ENCODE measurements around the gene ZC3H12D.
A peak's percentile ranks its signal among the peaks of the same experiment; 100 is the strongest.

ZC3H12D gene

DNA sequence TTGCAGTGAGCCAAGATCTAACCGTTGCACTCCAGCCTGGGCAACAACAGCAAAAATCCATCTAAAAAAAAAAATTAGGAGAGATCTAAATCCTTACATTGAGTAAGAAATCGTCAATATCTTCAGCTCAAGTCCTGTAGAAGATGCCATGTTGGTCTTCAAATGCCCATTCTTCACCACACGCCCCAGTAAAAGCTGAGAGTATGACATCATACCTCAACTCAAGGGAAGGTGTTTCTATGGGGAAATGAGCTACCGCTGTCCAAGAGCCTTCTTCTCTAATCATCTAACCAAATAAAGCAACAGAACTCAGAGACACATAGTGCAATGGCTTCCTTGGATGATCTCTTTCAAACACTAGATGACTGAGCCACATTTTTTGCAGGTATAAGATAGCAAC lies 2.5 kb upstream of the ZC3H12D start:
- Histone ChIP-seq H3K9me3 (ENCODE audit: control insufficient read depth in 2 of 2, low read length in 2 of 2) (no peaks in the 10 kb centered on the region), H3K9ac (ENCODE audit: low read depth in 1 of 2, low read length in 2 of 2) (no peak overlapping the region), H3K4me1 (ENCODE audit: control insufficient read depth in 2 of 2, insufficient read depth in 2 of 2, low read length in 2 of 2) (peaks cover 20% of the 10 kb centered on the region in 2 donors), H3K4me3 (ENCODE audit: low read length in 2 of 2) (no peak overlapping the region), H3K27me3 (ENCODE audit: control insufficient read depth in 2 of 2, insufficient read depth in 2 of 2, low read length in 2 of 2) (no peaks in the 10 kb centered on the region), H3K27ac (ENCODE audit: low read depth in 2 of 2, low read length in 2 of 2) (no peak overlapping the region), H3K36me3 (ENCODE audit: control insufficient read depth in 2 of 2, insufficient read depth in 2 of 2, low read length in 2 of 2) (no peaks in the 10 kb centered on the region)

DNA sequence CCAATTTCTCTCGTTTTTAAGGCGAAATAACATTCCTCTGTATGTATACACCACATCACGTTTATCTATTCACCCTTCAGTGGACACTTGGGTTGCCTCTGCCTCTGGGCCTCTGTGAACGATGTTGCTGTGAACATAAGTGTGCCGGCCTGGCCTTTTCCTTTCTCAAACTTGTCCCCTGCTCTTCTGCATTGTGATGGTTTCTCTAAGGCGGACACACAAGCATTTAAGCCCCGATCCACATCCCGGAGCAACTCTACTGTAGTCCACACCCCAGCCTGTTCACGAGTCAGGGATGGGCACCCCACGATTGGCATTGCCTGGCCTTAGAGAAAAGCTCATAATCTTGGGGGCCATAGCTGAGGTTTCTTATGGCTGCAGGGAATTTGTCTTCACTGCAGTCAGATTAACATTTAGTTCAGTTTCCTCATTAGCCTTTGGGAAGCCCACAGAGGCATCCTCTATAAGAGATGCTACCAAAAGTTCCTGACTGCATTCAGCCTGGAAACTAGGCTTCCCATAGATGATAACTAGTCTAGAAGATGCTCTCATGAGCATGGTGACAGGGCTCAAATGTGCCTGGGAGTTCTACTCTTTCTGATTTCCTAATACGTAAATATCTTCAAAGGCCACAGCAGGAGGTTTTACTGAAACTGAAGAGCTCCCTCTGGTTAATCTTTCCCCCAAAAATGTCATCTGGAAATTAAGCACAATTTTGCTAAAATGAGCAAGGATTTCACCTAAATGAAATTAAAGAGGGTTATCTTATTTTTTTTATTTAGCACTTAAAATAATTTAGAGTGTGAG lies 762 bp downstream of the ZC3H12D start:
- H3K4me3 ChIP-seq (ENCODE audit: low read length in 2 of 2), result peak overlapping the region; percentile 5 to 72
- peaks cover 20% of the 10 kb centered on the region in 2 donors for H3K4me1 ChIP-seq (ENCODE audit: control insufficient read depth in 2 of 2, insufficient read depth in 2 of 2, low read length in 2 of 2)
- peak overlapping the region; percentile 82 to 88 for H3K27ac ChIP-seq (ENCODE audit: low read depth in 2 of 2, low read length in 2 of 2)
- no peaks in the 10 kb centered on the region for H3K9me3 ChIP-seq (ENCODE audit: control insufficient read depth in 2 of 2, low read length in 2 of 2)
- H3K9ac ChIP-seq (ENCODE audit: low read depth in 1 of 2, low read length in 2 of 2), result peak overlapping the region; percentile 48 to 72
- no peaks in the 10 kb centered on the region for H3K27me3 ChIP-seq (ENCODE audit: control insufficient read depth in 2 of 2, insufficient read depth in 2 of 2, low read length in 2 of 2)
- H3K36me3 ChIP-seq (ENCODE audit: control insufficient read depth in 2 of 2, insufficient read depth in 2 of 2, low read length in 2 of 2), result no peaks in the 10 kb centered on the region

GRCh38 chr6:149483334-149483725 lies 1.5 kb downstream of the ZC3H12D start:
- Histone ChIP-seq H3K27ac (ENCODE audit: low read depth in 2 of 2, low read length in 2 of 2) (peak overlapping the region; percentile 82 to 88), H3K9ac (ENCODE audit: low read depth in 1 of 2, low read length in 2 of 2) (peak overlapping the region; percentile 29 to 72), H3K36me3 (ENCODE audit: control insufficient read depth in 2 of 2, insufficient read depth in 2 of 2, low read length in 2 of 2) (no peaks in the 10 kb centered on the region), H3K4me1 (ENCODE audit: control insufficient read depth in 2 of 2, insufficient read depth in 2 of 2, low read length in 2 of 2) (peaks cover 20% of the 10 kb centered on the region in 2 donors), H3K9me3 (ENCODE audit: control insufficient read depth in 2 of 2, low read length in 2 of 2) (no peaks in the 10 kb centered on the region), H3K4me3 (ENCODE audit: low read length in 2 of 2) (peak overlapping the region in 1 of 2 donors; percentile 72), H3K27me3 (ENCODE audit: control insufficient read depth in 2 of 2, insufficient read depth in 2 of 2, low read length in 2 of 2) (no peaks in the 10 kb centered on the region)

DNA sequence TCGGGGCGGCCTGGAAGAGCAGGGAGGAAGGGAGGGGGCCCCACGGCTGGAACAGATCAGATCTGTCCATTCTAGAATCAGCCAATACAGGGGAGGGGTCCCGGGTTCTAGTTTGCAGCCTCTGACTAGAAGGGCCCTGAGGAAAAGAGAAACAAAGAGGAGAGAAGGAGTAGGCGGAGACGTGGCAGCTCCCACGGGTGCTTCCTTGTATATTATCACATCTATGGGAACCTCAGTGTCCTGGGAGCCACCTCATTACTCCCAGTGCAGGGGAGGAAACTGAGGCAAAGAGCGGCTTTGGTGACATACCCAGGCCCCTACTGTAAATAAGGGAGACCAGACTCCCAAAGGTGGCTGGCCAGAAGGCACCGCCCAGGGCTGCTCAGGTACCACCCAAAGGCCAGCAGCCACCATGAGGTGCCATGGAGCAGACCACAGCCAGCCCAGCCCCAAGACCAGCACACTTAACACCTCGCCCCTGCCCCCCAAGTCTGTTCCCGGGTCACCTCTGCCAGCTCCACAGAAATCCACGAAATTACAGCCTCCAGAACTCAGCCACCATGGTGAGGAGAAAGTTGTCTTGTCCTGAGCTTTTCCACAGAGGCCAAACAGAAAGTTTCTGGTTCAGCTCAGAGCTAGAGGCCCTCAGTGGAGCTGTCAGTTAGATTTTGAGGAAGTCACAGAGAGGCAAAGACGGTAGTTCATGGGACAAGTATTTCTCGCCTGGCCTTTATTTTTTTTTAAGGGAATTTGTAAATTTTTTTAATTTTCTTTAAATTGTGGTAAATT lies 2.1 kb downstream of the ZC3H12D start:
- Histone ChIP-seq H3K27me3 (ENCODE audit: control insufficient read depth in 2 of 2, insufficient read depth in 2 of 2, low read length in 2 of 2) (no peaks in the 10 kb centered on the region), H3K9ac (ENCODE audit: low read depth in 1 of 2, low read length in 2 of 2) (peak overlapping the region; percentile 47 to 59), H3K4me3 (ENCODE audit: low read length in 2 of 2) (peak overlapping the region; percentile 33 to 72), H3K4me1 (ENCODE audit: control insufficient read depth in 2 of 2, insufficient read depth in 2 of 2, low read length in 2 of 2) (peaks cover 20% of the 10 kb centered on the region in 2 donors), H3K27ac (ENCODE audit: low read depth in 2 of 2, low read length in 2 of 2) (peak overlapping the region; percentile 82 to 88), H3K36me3 (ENCODE audit: control insufficient read depth in 2 of 2, insufficient read depth in 2 of 2, low read length in 2 of 2) (no peaks in the 10 kb centered on the region), H3K9me3 (ENCODE audit: control insufficient read depth in 2 of 2, low read length in 2 of 2) (no peaks in the 10 kb centered on the region)

DNA sequence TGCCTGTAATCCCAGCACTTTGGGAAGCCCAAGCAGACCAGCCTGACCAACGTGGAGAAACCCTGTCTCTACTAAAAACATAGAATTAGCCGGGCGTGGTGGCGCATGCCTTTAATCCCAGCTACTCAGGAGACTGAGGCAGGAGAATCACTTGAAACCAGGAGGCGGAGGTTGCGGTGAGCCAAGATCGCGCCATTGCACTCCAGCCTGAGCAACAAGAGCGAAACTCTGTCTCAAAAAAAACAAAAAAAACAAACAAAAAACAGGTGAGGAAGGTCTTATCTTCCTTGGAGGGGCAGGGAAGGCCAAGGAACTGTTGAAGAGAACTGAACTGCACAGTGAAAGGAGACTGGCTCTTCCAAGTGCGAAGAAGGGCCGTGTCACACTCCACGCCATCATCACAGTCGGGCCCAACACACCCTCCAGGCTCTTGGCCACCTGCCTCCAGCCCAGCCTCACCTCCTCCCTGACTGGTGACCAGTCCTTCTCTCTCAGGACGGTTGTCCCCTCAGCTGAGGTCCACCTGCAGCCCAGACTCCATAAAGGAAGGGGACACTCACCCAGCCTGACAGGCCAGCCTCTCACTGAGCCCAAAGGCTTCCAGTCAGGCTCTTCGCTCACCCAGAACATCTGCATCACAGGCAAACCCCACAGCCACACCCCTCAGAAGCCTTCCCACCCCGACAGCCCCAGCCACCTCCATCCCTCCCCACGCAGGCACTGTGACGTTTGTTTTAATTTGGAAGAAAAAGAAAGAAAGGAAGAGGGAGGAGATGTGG lies 4.1 kb downstream of the ZC3H12D start:
- H3K4me1 ChIP-seq (ENCODE audit: control insufficient read depth in 2 of 2, insufficient read depth in 2 of 2, low read length in 2 of 2), result peaks cover 19% of the 10 kb centered on the region in 2 donors

DNA sequence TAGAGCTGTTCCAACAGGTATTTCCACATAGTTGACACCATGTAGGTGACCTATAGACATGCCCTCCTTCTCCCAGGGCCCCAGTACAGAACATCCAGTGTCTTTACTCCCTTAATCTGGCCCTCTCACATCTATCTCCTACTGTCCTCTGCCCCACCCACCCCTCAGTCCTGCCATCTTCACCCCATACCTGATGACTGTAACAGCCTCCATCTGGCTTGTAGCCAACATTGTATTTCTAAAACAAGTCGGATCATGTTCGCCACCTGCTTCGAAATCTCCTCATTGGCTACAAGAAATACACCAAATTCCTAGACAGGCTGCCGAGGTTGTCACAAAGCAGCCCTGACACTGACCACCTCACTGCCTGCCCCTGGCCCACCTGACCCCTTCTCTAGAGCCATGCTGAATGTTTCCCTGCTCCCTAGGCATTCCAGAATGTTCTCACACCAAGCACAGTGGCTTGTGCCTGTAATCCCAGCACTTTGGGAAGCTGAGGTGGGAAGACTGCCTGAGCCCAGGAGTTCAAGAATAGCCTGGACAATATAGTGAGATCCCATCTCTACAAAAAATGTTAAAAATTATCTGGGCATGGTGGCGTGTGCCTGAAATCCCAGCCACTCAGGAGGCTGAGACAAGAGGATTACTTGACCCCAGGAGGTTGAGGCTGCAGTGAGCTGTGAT lies 6.0 kb downstream of the ZC3H12D start:
- Histone ChIP-seq H3K27me3 (ENCODE audit: control insufficient read depth in 2 of 2, insufficient read depth in 2 of 2, low read length in 2 of 2) (no peaks in the 10 kb centered on the region), H3K4me1 (ENCODE audit: control insufficient read depth in 2 of 2, insufficient read depth in 2 of 2, low read length in 2 of 2) (peaks cover 20 to 21% of the 10 kb centered on the region in 2 donors), H3K4me3 (ENCODE audit: low read length in 2 of 2) (no peak overlapping the region), H3K9me3 (ENCODE audit: control insufficient read depth in 2 of 2, low read length in 2 of 2) (no peaks in the 10 kb centered on the region), H3K9ac (ENCODE audit: low read depth in 1 of 2, low read length in 2 of 2) (no peak overlapping the region), H3K27ac (ENCODE audit: low read depth in 2 of 2, low read length in 2 of 2) (no peak overlapping the region), H3K36me3 (ENCODE audit: control insufficient read depth in 2 of 2, insufficient read depth in 2 of 2, low read length in 2 of 2) (no peaks in the 10 kb centered on the region)

More for the DNA sequence above, 4.1 kb downstream of the ZC3H12D start:
- no peaks in the 10 kb centered on the region for H3K27me3 ChIP-seq (ENCODE audit: control insufficient read depth in 2 of 2, insufficient read depth in 2 of 2, low read length in 2 of 2)
- no peaks in the 10 kb centered on the region for H3K36me3 ChIP-seq (ENCODE audit: control insufficient read depth in 2 of 2, insufficient read depth in 2 of 2, low read length in 2 of 2)
- H3K9ac ChIP-seq (ENCODE audit: low read depth in 1 of 2, low read length in 2 of 2), result peak overlapping the region in 1 of 2 donors; percentile 56
- H3K4me3 ChIP-seq (ENCODE audit: low read length in 2 of 2), result peak overlapping the region in 1 of 2 donors; percentile 72
- H3K9me3 ChIP-seq (ENCODE audit: control insufficient read depth in 2 of 2, low read length in 2 of 2), result no peaks in the 10 kb centered on the region
- H3K27ac ChIP-seq (ENCODE audit: low read depth in 2 of 2, low read length in 2 of 2), result peak overlapping the region; percentile 82 to 88

DNA sequence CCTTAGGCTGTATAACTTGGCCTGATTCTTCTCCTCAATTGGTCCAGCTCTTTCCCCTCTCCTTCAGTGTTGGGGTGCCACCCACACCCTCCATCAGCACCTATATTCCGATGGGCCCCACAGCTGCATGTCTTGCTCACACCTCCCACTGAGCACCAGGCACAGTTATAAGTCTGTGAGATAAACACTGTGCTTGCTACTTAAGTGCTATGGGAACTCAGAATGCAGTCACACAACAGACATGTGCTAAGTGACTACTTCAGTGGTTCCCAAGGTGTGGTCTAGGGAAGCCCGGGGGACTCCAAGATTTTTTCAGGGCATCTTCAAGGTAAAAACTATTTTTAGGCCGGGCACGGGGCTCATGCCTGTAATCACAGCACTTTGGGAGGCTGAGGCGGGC lies 7.3 kb downstream of the ZC3H12D start:
- Histone ChIP-seq H3K27ac (ENCODE audit: low read depth in 2 of 2, low read length in 2 of 2) (no peak overlapping the region), H3K4me1 (ENCODE audit: control insufficient read depth in 2 of 2, insufficient read depth in 2 of 2, low read length in 2 of 2) (peaks cover 21 to 26% of the 10 kb centered on the region in 2 donors), H3K9me3 (ENCODE audit: control insufficient read depth in 2 of 2, low read length in 2 of 2) (no peaks in the 10 kb centered on the region), H3K4me3 (ENCODE audit: low read length in 2 of 2) (no peak overlapping the region), H3K27me3 (ENCODE audit: control insufficient read depth in 2 of 2, insufficient read depth in 2 of 2, low read length in 2 of 2) (no peaks in the 10 kb centered on the region), H3K9ac (ENCODE audit: low read depth in 1 of 2, low read length in 2 of 2) (no peak overlapping the region), H3K36me3 (ENCODE audit: control insufficient read depth in 2 of 2, insufficient read depth in 2 of 2, low read length in 2 of 2) (no peaks in the 10 kb centered on the region)

DNA sequence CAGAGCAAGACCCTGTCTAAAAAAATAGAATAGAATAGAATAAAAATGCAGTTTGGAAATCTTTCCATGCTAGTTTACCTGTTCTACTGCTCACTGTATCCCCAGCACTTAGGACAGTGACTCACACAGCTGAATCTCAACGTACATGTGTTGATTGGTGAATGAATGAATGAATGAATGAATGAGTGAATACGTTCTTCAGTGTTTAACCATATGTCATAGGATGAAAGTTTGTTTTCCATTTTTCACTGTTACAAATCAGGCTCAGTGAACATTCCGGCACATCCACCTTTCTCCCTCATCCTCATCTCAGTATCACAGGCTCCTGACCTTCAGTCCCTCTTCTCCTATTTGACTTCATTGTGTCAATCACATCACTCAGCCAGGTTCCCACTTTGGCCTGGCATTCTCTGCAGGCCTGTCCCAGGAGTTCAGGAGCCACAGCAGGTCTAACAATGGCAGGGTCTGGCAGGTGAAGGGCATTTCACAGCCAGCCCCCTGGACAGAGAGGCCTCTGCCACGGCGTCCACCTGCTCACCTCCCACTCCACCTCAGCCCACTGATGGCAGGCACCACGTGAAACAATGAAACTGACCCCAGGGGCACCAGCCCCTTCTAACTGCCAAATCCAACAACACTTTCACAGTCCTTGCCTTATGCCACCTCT lies 7.9 kb downstream of the ZC3H12D start:
- Histone ChIP-seq H3K4me3 (ENCODE audit: low read length in 2 of 2) (no peak overlapping the region), H3K27ac (ENCODE audit: low read depth in 2 of 2, low read length in 2 of 2) (no peak overlapping the region), H3K27me3 (ENCODE audit: control insufficient read depth in 2 of 2, insufficient read depth in 2 of 2, low read length in 2 of 2) (no peaks in the 10 kb centered on the region), H3K4me1 (ENCODE audit: control insufficient read depth in 2 of 2, insufficient read depth in 2 of 2, low read length in 2 of 2) (peaks cover 27 to 28% of the 10 kb centered on the region in 2 donors), H3K36me3 (ENCODE audit: control insufficient read depth in 2 of 2, insufficient read depth in 2 of 2, low read length in 2 of 2) (no peaks in the 10 kb centered on the region), H3K9ac (ENCODE audit: low read depth in 1 of 2, low read length in 2 of 2) (no peak overlapping the region), H3K9me3 (ENCODE audit: control insufficient read depth in 2 of 2, low read length in 2 of 2) (no peaks in the 10 kb centered on the region)

Data from mucosa of rectum (tissue), 2 donors.